ENCODE results near the gene ACP7. TPM values are rescaled to one million over a fixed set of nuclear protein-coding genes. Genes with fewer than 3 reads are reported as not detected.
A peak's percentile ranks its signal among the peaks of the same experiment; 100 is the strongest.

Gene ACP7
- polyA plus RNA-seq, 1 of the 3 experiments (the other 2 are of a cell fraction), result 0.36 TPM

DNA sequence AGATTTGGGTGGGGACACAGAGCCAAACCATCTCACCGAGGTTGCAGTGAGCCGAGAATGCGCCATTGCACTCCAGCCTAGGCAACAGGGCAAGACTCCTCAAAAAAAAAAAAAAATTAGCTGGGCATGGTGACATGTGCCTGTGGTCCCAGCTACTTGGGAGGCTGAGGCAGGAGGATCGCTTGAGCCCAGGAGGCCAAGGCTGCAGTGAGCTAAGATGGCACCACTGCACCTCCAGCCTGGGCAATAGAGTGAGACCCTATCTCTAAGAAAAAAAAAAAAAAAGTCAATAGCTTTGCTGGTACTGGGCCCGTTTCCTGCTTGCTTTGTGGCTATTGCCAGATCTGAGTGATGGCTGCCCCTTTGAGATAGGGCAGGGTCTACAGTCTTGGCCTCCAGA, 13.1 kb downstream of the ACP7 start:
- Histone ChIP-seq H3K27me3 (ENCODE audit: insufficient read depth) (no peaks in the 10 kb centered on the region), H3K4me3 (ENCODE audit: low read depth in 2 of 2, low read length in 1 of 2) (no peak overlapping the region), H2AFZ (ENCODE audit: low read depth) (no peak overlapping the region), H4K20me1 (ENCODE audit: insufficient read depth) (no peaks in the 10 kb centered on the region), H3K9ac (no peak overlapping the region), H3K36me3 (replicated peaks in 1 of 2; ENCODE audit: control insufficient read depth in 1 of 2, insufficient read depth in 2 of 2, low read length in 1 of 2) (no peaks in the 10 kb centered on the region), H3K4me2 (no peak overlapping the region), H3K79me2 (ENCODE audit: insufficient read depth) (no peaks in the 10 kb centered on the region), H3K27ac (ENCODE audit: low read depth in 2 of 2, low read length in 1 of 2) (no peak overlapping the region), H3K9me2 (no peaks in the 10 kb centered on the region), H3K9me3 (no peaks in the 10 kb centered on the region), H3K4me1 (ENCODE audit: control insufficient read depth in 1 of 2, insufficient read depth in 2 of 2, low read depth in 1 of 2, low read length in 1 of 2) (no peaks in the 10 kb centered on the region), H3F3A (replicated peaks; ENCODE audit: insufficient read depth) (no peaks in the 10 kb centered on the region)
- DNase-seq, result no peak
- no peak for TF ChIP-seq SMC3 (IDR thresholded peaks at IDR 0.05; ENCODE audit: low read depth, low read length)
- TF ChIP-seq FOXJ3 (CRISPR knock-in tag; IDR thresholded peaks at IDR 0.05), result no peak
- CTCF ChIA-PET, result interaction anchor here (5.1 kb wide), 1 partner anchor 13 kb away, joined by 23 read pairs; no protein-coding TSS in a partner anchor
- WGBS (ENCODE audit: low lambda C conversion rate), result 18% methylated on average over 4 of the region's 5 CpGs
- POLR2A ChIA-PET, result no interaction called here

GRCh38 chr19:39097721-39098120, 13.6 kb downstream of the ACP7 start:
- H3K36me3 ChIP-seq (replicated peaks in 1 of 2; ENCODE audit: control insufficient read depth in 1 of 2, insufficient read depth in 2 of 2, low read length in 1 of 2), result no peaks in the 10 kb centered on the region
- no peaks in the 10 kb centered on the region for H3K79me2 ChIP-seq (ENCODE audit: insufficient read depth)
- DNase-seq, result no peak
- H3K9ac ChIP-seq, result no peak overlapping the region
- no peak overlapping the region for H3K4me3 ChIP-seq (ENCODE audit: low read depth in 2 of 2, low read length in 1 of 2)
- H3K9me2 ChIP-seq, result no peaks in the 10 kb centered on the region
- no peaks in the 10 kb centered on the region for H3K27me3 ChIP-seq (ENCODE audit: insufficient read depth)
- H3K4me2 ChIP-seq, result no peak overlapping the region
- CTCF ChIA-PET, result interaction anchor here (5.1 kb wide), 1 partner anchor 12 kb away, joined by 23 read pairs; no protein-coding TSS in a partner anchor
- H3K4me1 ChIP-seq (ENCODE audit: control insufficient read depth in 1 of 2, insufficient read depth in 2 of 2, low read depth in 1 of 2, low read length in 1 of 2), result no peaks in the 10 kb centered on the region
- TF ChIP-seq JUND (IDR thresholded peaks at IDR 0.05), result no peak
- no peak for TF ChIP-seq ELF1 (IDR thresholded peaks at IDR 0.05)
- H3F3A ChIP-seq (replicated peaks; ENCODE audit: insufficient read depth), result no peaks in the 10 kb centered on the region
- H3K9me3 ChIP-seq, result no peaks in the 10 kb centered on the region
- 24% methylated on average over 2 of the region's 2 CpGs for WGBS (ENCODE audit: low lambda C conversion rate)
- H3K27ac ChIP-seq (ENCODE audit: low read depth in 2 of 2, low read length in 1 of 2), result no peak overlapping the region
- no peaks in the 10 kb centered on the region for H4K20me1 ChIP-seq (ENCODE audit: insufficient read depth)
- POLR2A ChIA-PET, result no interaction called here
- no peak overlapping the region for H2AFZ ChIP-seq (ENCODE audit: low read depth)

DNA sequence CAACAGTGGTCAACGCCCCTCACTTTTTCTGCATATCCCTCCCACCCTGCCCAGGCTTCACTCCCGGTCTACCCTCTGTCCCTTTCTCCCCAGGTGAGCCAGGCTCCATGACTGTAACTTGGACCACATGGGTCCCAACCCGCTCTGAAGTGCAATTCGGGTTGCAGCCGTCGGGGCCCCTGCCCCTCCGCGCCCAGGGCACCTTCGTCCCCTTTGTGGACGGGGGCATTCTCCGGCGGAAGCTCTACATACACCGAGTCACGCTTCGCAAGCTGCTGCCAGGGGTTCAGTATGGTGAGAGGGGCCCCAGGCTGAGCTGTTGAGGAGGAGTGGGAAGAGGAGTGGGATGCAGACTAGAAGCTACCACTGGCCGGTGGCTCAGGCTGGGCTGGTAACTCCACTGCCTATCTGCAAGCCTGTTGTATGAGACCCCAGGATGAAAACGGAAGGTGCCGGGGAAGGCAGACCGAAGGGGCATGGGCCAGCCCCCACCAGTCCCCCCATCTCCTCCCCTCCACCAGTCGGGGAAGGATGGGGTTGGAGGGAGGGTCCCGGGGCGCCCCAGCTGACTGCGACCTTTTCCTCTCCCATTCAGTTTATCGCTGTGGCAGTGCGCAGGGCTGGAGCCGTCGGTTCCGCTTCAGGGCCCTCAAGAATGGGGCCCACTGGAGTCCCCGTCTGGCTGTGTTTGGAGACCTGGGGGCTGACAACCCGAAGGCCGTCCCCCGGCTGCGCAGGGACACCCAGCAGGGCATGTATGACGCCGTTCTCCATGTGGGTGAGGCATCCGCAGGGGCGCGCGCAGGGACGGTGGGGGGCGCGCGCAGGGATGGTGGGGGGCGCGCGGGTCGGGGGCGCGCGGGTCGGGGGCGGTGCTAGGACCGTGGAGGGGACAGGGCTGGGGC, 14.4 kb downstream of the ACP7 start:
- TF ChIP-seq YY1 (IDR thresholded peaks at IDR 0.05; ENCODE audit: low read depth) (no peak), ELF1 (IDR thresholded peaks at IDR 0.05) (no peak), RCOR1 (IDR thresholded peaks at IDR 0.05; ENCODE audit: low read length) (no peak)
- TF ChIP-seq, protein P1, sequence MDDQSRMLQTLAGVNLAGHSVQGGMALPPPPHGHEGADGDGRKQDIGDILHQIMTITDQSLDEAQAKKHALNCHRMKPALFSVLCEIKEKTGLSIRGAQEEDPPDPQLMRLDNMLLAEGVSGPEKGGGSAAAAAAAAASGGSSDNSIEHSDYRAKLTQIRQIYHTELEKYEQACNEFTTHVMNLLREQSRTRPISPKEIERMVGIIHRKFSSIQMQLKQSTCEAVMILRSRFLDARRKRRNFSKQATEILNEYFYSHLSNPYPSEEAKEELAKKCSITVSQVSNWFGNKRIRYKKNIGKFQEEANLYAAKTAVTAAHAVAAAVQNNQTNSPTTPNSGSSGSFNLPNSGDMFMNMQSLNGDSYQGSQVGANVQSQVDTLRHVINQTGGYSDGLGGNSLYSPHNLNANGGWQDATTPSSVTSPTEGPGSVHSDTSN (IDR thresholded peaks at IDR 0.05), result no peak
- peak; percentile 52 for DNase-seq
- Histone ChIP-seq H3K4me2 (no peak overlapping the region), H3K9ac (no peak overlapping the region), H3K9me2 (no peaks in the 10 kb centered on the region), H3F3A (replicated peaks; ENCODE audit: insufficient read depth) (no peaks in the 10 kb centered on the region), H3K9me3 (no peaks in the 10 kb centered on the region), H3K4me3 (ENCODE audit: low read depth in 2 of 2, low read length in 1 of 2) (no peak overlapping the region; a peak in 1 of 4 replicates), H4K20me1 (ENCODE audit: insufficient read depth) (no peaks in the 10 kb centered on the region), H3K27ac (ENCODE audit: low read depth in 2 of 2, low read length in 1 of 2) (no peak overlapping the region), H3K79me2 (ENCODE audit: insufficient read depth) (no peaks in the 10 kb centered on the region), H2AFZ (ENCODE audit: low read depth) (no peak overlapping the region), H3K4me1 (ENCODE audit: control insufficient read depth in 1 of 2, insufficient read depth in 2 of 2, low read depth in 1 of 2, low read length in 1 of 2) (no peaks in the 10 kb centered on the region), H3K27me3 (ENCODE audit: insufficient read depth) (no peaks in the 10 kb centered on the region), H3K36me3 (replicated peaks in 1 of 2; ENCODE audit: control insufficient read depth in 1 of 2, insufficient read depth in 2 of 2, low read length in 1 of 2) (no peaks in the 10 kb centered on the region)
- ChIA-PET CTCF (interaction anchor here (5.1 kb wide), 1 partner anchor 11 kb away, joined by 23 read pairs; no protein-coding TSS in a partner anchor), POLR2A (no interaction called here)
- WGBS (ENCODE audit: low lambda C conversion rate), result 37% methylated on average over 38 of the region's 53 CpGs
